ENCODE data around the gene NPAS3. TPM values are rescaled to one million over a fixed set of nuclear protein-coding genes. Genes with fewer than 3 reads are reported as not detected.

Gene NPAS3
- total and polyA plus RNA-seq, 2 of the 8 experiments (the other 6 are each of a cell fraction or from before 2014, with no cell fraction given) = 0.11 to 0.60 TPM

DNA sequence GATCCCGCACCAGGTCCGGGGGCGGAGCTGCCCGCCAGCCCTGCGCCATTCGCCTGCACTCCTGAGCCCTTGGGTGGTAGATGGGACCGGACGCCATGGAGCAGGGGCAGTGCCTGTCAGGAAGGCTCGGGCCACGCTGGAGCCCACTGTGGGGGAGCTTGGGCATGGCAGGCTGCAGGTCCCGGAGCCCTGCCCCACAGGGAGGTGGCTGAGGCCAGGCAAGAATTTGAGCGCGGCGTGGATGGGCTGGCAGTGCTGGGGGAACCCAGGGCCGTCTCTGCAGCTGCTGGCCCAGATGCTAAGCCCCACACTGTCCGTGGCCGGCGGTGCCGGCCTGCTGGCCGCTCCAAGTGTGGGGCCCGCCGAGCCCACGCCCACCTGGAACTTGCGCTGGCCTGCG, 260.0 kb downstream of the NPAS3 start:
- no peaks in the 10 kb centered on the region for H3K4me1 ChIP-seq (replicated peaks in 1 of 4; ENCODE audit: control insufficient read depth in 3 of 4, insufficient read depth in 4 of 4, low read length in 3 of 4)
- H3K27me3 ChIP-seq (replicated peaks in 1 of 4; ENCODE audit: control insufficient read depth in 3 of 4, extremely low read depth in 1 of 4, insufficient read depth in 3 of 4, low read length in 3 of 4) = no peaks in the 10 kb centered on the region
- no peak overlapping the region for H4K8ac ChIP-seq (ENCODE audit: extremely low read depth, insufficient read depth, low read length)
- CTCF ChIA-PET (ENCODE audit: partially characterized antibody) = interaction anchor here (0.9 kb wide), 1 partner anchor 55 kb away, joined by 3 read pairs; no protein-coding TSS in a partner anchor
- no peak overlapping the region for H3K4ac ChIP-seq (replicated peaks; ENCODE audit: insufficient read length, low read depth, low read length)
- H3K27ac ChIP-seq (ENCODE audit: low read depth, low read length) = no peak overlapping the region
- H4K20me1 ChIP-seq (replicated peaks in 1 of 2; ENCODE audit: control insufficient read depth in 1 of 2, insufficient read depth in 2 of 2, low read length in 2 of 2) = no peaks in the 10 kb centered on the region
- H3K79me2 ChIP-seq (ENCODE audit: control insufficient read depth in 1 of 2, insufficient read depth in 2 of 2, low read length in 2 of 2) = no peaks in the 10 kb centered on the region
- H3K36me3 ChIP-seq (ENCODE audit: control insufficient read depth in 2 of 4, insufficient read depth in 4 of 4, low read length in 3 of 4) = no peaks in the 10 kb centered on the region
- FAIRE-seq = no peak
- no peak overlapping the region for H2BK20ac ChIP-seq (ENCODE audit: low read length)
- H3K23me2 ChIP-seq (ENCODE audit: low read depth, low read length) = no peaks in the 10 kb centered on the region
- no peak overlapping the region for H3K56ac ChIP-seq (replicated peaks; ENCODE audit: insufficient read length, low read depth, low read length)
- 90% methylated on average over 19 of the region's 25 CpGs; no CpG with 5 or more reads in 1 of the 2 experiments for WGBS, 2 experiments (ENCODE audit: extremely low coverage in 1 of 2, insufficient coverage in 1 of 2, insufficient read length in 1 of 2, insufficient replicate concordance in 2 of 2, low coverage in 1 of 2, low lambda C conversion rate in 2 of 2, missing lambda C conversion rate in 1 of 2)
- no peaks in the 10 kb centered on the region for H3K79me1 ChIP-seq (ENCODE audit: low read depth, low read length)
- H3K23ac ChIP-seq (ENCODE audit: insufficient read length) = no peak overlapping the region
- POLR2A ChIA-PET (ENCODE audit: partially characterized antibody) = no interaction called here
- no peak overlapping the region for H4K91ac ChIP-seq (replicated peaks; ENCODE audit: insufficient read length, low read length)
- no peak overlapping the region for H3K4me2 ChIP-seq (ENCODE audit: insufficient read depth in 1 of 2, low read depth in 2 of 2, low read length in 2 of 2)
- H3K18ac ChIP-seq (ENCODE audit: extremely low read depth, low read length) = no peak overlapping the region
- H2BK12ac ChIP-seq (ENCODE audit: low read depth, low read length) = no peak overlapping the region
- no peak for DNase-seq (ENCODE audit: low read depth in 1 of 2, low spot score in 2 of 2)
- H4K5ac ChIP-seq (ENCODE audit: insufficient read length, low read depth, low read length) = no peak overlapping the region
- H3K9ac ChIP-seq (replicated peaks in 1 of 4; ENCODE audit: extremely low read depth in 1 of 4, low read depth in 3 of 4, low read length in 3 of 4) = no peak overlapping the region
- H2BK15ac ChIP-seq (ENCODE audit: low read length) = no peak overlapping the region
- no peak overlapping the region for H2BK5ac ChIP-seq (ENCODE audit: low read depth, low read length)
- H2AFZ ChIP-seq (ENCODE audit: low read length) = no peak overlapping the region
- H3K14ac ChIP-seq (ENCODE audit: insufficient read length) = no peak overlapping the region
- TF ChIP-seq PHF8 (conservative IDR thresholded peaks at IDR 0.05; ENCODE audit: low read depth, low read length) (no peak), KDM5A (IDR thresholded peaks at IDR 0.05; ENCODE audit: low read length) (no peak), RNF2 (IDR thresholded peaks at IDR 0.05; ENCODE audit: borderline replicate concordance, low read depth, low read length, missing control alignments, poor library complexity, severe bottlenecking) (no peak), TEAD4 (IDR thresholded peaks at IDR 0.05; ENCODE audit: low read depth, low read length) (no peak), SP2 (IDR thresholded peaks at IDR 0.05; ENCODE audit: low read length) (no peak), YY1 (IDR thresholded peaks at IDR 0.05; ENCODE audit: low read depth, low read length) (no peak), EP300 (IDR thresholded peaks at IDR 0.05; ENCODE audit: borderline replicate concordance in 1 of 2, low read depth in 2 of 2, low read length in 2 of 2) (no peak), BCL11A (IDR thresholded peaks at IDR 0.05; ENCODE audit: low read depth in 2 of 2, low read length in 2 of 2) (no peak)
- H2AK5ac ChIP-seq (ENCODE audit: low read depth, low read length) = no peak overlapping the region
- peaks cover 6 to 9% of the 10 kb centered on the region in 2 experiments; a peak in 3 of 4 replicates for H3K9me3 ChIP-seq (ENCODE audit: insufficient read depth in 2 of 2, low read depth in 1 of 2, low read length in 1 of 2)
- no peak overlapping the region for H3K4me3 ChIP-seq (ENCODE audit: extremely low read depth in 1 of 4, insufficient read depth in 2 of 4, low read depth in 3 of 4, low read length in 4 of 4)
- H2BK120ac ChIP-seq (replicated peaks; ENCODE audit: low read depth, low read length) = no peak overlapping the region

All from H1 (cell line).